GM13977 (cell line): ENCODE measurements around the gene CDH13.

ENCODE experiments used
- DNase-seq: peaks from one replicate; pipeline ENCODE4 v3.0.0; 2012; ENCODE audit warnings: low spot score
- in situ Hi-C: fragments of 300-500 bp; cut with MboI; formaldehyde crosslinking; loops from one replicate; pipeline ENCODE4 v1.12.0; 2022; ENCODE audit warnings: low sequenced_read_pairs, low pct_unique_long_range_greater_than_20kb, mixed read lengths, inconsistent platforms; ENCODE audit not compliant: unreplicated experiment
- TF ChIP-seq, protein P1 (sequence below): IDR thresholded peaks from 2 replicates; pipeline ENCODE4 v1.5.1; 2012; ENCODE audit warnings: mild to moderate bottlenecking, control low read depth; ENCODE audit not compliant: insufficient read depth; ENCODE audit errors: extremely low read depth, missing control alignments

CDH13 gene

GRCh38 chr16:82834151-82834815 lies 207.5 kb downstream of the CDH13 start:
- no peak for DNase-seq
- TF ChIP-seq, protein P1, sequence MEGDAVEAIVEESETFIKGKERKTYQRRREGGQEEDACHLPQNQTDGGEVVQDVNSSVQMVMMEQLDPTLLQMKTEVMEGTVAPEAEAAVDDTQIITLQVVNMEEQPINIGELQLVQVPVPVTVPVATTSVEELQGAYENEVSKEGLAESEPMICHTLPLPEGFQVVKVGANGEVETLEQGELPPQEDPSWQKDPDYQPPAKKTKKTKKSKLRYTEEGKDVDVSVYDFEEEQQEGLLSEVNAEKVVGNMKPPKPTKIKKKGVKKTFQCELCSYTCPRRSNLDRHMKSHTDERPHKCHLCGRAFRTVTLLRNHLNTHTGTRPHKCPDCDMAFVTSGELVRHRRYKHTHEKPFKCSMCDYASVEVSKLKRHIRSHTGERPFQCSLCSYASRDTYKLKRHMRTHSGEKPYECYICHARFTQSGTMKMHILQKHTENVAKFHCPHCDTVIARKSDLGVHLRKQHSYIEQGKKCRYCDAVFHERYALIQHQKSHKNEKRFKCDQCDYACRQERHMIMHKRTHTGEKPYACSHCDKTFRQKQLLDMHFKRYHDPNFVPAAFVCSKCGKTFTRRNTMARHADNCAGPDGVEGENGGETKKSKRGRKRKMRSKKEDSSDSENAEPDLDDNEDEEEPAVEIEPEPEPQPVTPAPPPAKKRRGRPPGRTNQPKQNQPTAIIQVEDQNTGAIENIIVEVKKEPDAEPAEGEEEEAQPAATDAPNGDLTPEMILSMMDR, result no peak
- in situ Hi-C loops, result no loop called here

DNA sequence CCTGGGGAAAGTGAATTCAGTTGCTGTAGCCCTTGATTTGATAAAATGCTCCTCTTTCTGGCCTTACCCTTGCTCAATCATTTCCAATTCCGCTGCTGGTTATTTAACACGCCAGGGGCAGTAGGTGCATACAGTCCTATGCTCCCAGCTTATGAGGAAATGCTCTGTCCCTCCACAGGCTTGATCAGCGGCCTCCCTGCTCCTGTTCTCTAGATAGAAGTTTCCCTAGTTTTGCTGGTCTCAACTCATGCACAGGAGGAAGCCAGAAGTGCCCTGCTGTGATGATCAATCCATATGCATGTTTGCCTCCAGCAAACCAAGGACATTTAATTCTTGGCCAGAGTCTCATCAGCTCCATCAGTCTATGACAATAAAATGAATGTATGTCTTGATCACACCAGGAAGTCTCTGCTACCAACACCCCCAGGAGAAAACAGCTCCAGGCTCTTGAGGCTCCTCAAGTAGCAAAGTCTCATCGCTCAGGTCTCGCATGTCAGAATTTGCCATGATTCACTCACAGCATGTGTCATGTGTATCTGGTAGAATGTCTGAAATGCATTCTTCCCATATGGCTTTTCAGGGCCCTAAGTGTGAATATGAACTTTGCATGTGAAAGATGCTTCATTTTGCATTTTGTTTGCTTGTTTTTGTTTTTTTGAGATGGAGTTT lies 208.9 kb downstream of the CDH13 start:
- TF ChIP-seq, protein P1, result no peak
- in situ Hi-C loops, result no loop called here
- no peak for DNase-seq

GRCh38 chr16:82841108-82841507 lies 214.3 kb downstream of the CDH13 start:
- TF ChIP-seq, protein P1, result no peak
- no peak for DNase-seq
- in situ Hi-C loops, result no loop called here

DNA sequence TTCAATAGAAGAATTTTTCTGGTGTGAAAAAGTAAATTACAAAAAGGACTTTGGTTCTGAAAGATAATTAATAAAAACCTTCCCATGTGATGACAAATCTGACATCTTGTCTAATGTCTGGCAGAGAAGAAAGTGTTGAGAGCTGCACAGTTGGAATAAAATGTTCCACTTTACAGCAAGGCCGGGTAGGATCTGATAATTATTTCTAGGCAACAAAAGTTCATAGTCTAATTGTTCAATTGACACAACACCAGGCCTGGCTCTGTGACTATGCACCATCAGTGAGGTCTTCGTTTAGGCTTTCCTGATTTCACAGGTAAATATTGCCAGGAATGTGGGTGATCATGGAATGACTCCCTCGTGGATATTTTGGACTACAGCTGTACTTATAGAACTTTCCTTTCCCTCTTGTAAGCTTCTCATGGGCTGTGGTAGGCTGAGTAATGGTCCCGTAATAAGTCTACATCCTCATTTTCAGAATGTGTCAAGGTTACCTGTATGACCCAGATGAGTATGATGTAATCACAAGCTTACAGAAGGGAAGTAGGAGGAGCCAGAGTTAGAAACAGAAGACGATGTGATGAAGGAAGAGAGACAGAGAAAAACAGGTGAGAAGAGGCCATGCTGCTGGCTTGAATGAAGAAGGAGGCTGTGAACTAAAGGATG lies 217.0 kb downstream of the CDH13 start:
- TF ChIP-seq, protein P1, result no peak
- DNase-seq, result no peak
- in situ Hi-C loops, result no loop called here

GRCh38 chr16:82845116-82845515 lies 218.3 kb downstream of the CDH13 start:
- TF ChIP-seq, protein P1, result no peak
- DNase-seq, result no peak
- in situ Hi-C loops, result no loop called here

DNA sequence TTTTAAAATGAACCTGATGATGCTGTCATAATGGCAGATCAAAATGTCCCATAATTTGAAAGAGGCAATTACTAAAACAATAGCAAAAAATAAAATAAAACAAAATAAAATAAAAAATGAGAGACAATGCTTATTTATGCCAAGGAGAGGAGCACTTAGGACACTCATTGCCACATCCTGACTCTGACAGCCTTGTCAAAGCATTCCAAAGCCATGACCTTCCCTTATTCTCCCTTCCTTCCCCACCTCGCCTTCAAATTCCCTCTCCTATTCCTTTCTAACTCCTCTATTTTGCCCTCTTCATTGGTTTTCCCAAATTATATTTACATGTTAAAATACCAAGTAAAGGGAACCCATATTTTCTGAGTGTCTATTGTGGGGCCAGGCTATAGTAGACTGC lies 220.0 kb downstream of the CDH13 start:
- TF ChIP-seq, protein P1, result no peak
- in situ Hi-C loops, result no loop called here
- no peak for DNase-seq
